ENCODE measurements around the gene H1-8.

GRCh38 chr3:129555153-129555550 lies 12.2 kb downstream of the H1-8 start:
- no peak for TF ChIP-seq CTCF (IDR thresholded peaks at IDR 0.05)
- no peak for TF ChIP-seq POLR2A (IDR thresholded peaks at IDR 0.05)
